Suprapubic skin (tissue), 4 donors: Measurements from ENCODE around the gene RAPH1. TPM values are rescaled to one million over a fixed set of nuclear protein-coding genes. Genes with fewer than 3 reads are reported as not detected.

Experiments used
- DNase-seq, 2 donors: peaks; one replicate each; pipeline ENCODE4 v3.0.0-alpha.2; 2019; ENCODE audit warnings: low spot score in 2 of 2
- H3K27ac ChIP-seq: fragments of 200-600 bp; sonication (generic); one replicate; pipeline ENCODE4 v1.5.1; 2019
- H3K27me3 ChIP-seq: fragments of 200-600 bp; sonication (generic); one replicate; pipeline ENCODE4 v1.5.1; 2019
- H3K36me3 ChIP-seq: fragments of 200-600 bp; sonication (generic); one replicate; pipeline ENCODE4 v1.5.1; 2019
- H3K4me1 ChIP-seq: fragments of 200-600 bp; sonication (generic); one replicate; pipeline ENCODE4 v1.5.1; 2019
- H3K4me3 ChIP-seq: fragments of 200-600 bp; sonication (generic); one replicate; pipeline ENCODE4 v1.5.1; 2019; ENCODE audit warnings: mild to moderate bottlenecking
- H3K9me3 ChIP-seq: fragments of 200-600 bp; sonication (generic); one replicate; pipeline ENCODE4 v1.5.1; 2019
- CTCF ChIP-seq, 2 donors: fragments of 200-600 bp in 1 of 2; fragments of 450-650 bp in 1 of 2; sonication (generic) in 1 of 2; IDR thresholded peaks; one replicate each; pipeline ENCODE4 v1.5.1; 2016 to 2019; ENCODE audit warnings: antibody characterized with exemption in 2 of 2, mild to moderate bottlenecking in 1 of 2, moderate library complexity in 1 of 2
- EP300 ChIP-seq: sonication (generic); formaldehyde crosslinking; IDR thresholded peaks from one replicate; pipeline ENCODE4 v1.6.1; 2017; ENCODE audit warnings: antibody characterized with exemption
- POLR2A ChIP-seq, 2 donors: fragments of 450-650 bp; IDR thresholded peaks; one replicate each; pipeline ENCODE4 v1.6.1; 2017; ENCODE audit warnings: antibody characterized with exemption in 2 of 2, mild to moderate bottlenecking in 2 of 2, moderate library complexity in 2 of 2
- POLR2AphosphoS5 ChIP-seq, 3 donors: sonication (generic); formaldehyde crosslinking; IDR thresholded peaks; one replicate each; pipeline ENCODE4 v1.6.1; 2017; ENCODE audit warnings: antibody characterized with exemption in 3 of 3
- WGBS: methylation state at CpG from one replicate; pipeline ENCODE4 v1.1.5; 2018; 5-methylcytosine and 5-hydroxymethylcytosine counted together
- total RNA-seq, 4 donors: library from RNA; depleted of rRNA; stranded (reverse); fragments of >200 nt; gene quantifications; one replicate each; pipeline ENCODE4 v1.1.0, GENCODE V29; 2016

RAPH1 gene
- total RNA-seq, 4 donors from 2014 or later, result 38.3 to 58.2 (median 49.3) TPM

- 63% methylated on average over 2 of the region's 2 CpGs for WGBS
- no peak overlapping the region for H3K27ac ChIP-seq
- no peak for DNase-seq
- no peak overlapping the region for H3K4me3 ChIP-seq
- H3K9me3 ChIP-seq, result no peaks in the 10 kb centered on the region
- H3K27me3 ChIP-seq, result no peaks in the 10 kb centered on the region
- no peaks in the 10 kb centered on the region for H3K4me1 ChIP-seq
- no peaks in the 10 kb centered on the region for H3K36me3 ChIP-seq
- no peak for TF ChIP-seq POLR2AphosphoS5 (IDR thresholded peaks at IDR 0.05)
- no peak for TF ChIP-seq POLR2A (IDR thresholded peaks at IDR 0.05)
- no peak for TF ChIP-seq EP300
- TF ChIP-seq CTCF (IDR thresholded peaks at IDR 0.05), result no peak
Measured at GRCh38 chr2:203476881-203477280, 58.2 kb downstream of the RAPH1 start.

GRCh38 chr2:203471323-203471722, 63.8 kb downstream of the RAPH1 start:
- Histone ChIP-seq H3K9me3 (no peaks in the 10 kb centered on the region), H3K27ac (no peak overlapping the region), H3K36me3 (no peaks in the 10 kb centered on the region), H3K4me1 (peaks cover 5% of the 10 kb centered on the region), H3K4me3 (no peak overlapping the region), H3K27me3 (no peaks in the 10 kb centered on the region)
- WGBS, result 92% methylated on average over 5 of the region's 5 CpGs
- TF ChIP-seq EP300 (no peak), POLR2A (IDR thresholded peaks at IDR 0.05) (no peak), CTCF (IDR thresholded peaks at IDR 0.05) (no peak), POLR2AphosphoS5 (IDR thresholded peaks at IDR 0.05) (no peak)
- no peak for DNase-seq

- peaks cover 5% of the 10 kb centered on the region for H3K4me1 ChIP-seq
- H3K9me3 ChIP-seq, result no peaks in the 10 kb centered on the region
- H3K27me3 ChIP-seq, result no peaks in the 10 kb centered on the region
- no peak overlapping the region for H3K27ac ChIP-seq
- 60% methylated on average over 4 of the region's 4 CpGs for WGBS
- peaks cover 3% of the 10 kb centered on the region for H3K36me3 ChIP-seq
- H3K4me3 ChIP-seq, result no peak overlapping the region
- no peak for TF ChIP-seq POLR2A (IDR thresholded peaks at IDR 0.05)
- TF ChIP-seq CTCF (IDR thresholded peaks at IDR 0.05), result no peak
- TF ChIP-seq EP300, result no peak
- no peak for TF ChIP-seq POLR2AphosphoS5 (IDR thresholded peaks at IDR 0.05)
- no peak for DNase-seq
Measured at GRCh38 chr2:203470371-203470770, 64.7 kb downstream of the RAPH1 start.

- H3K4me3 ChIP-seq, result no peak overlapping the region
- peaks cover 5% of the 10 kb centered on the region for H3K4me1 ChIP-seq
- 49% methylated on average over 1 of the region's 1 CpG for WGBS
- no peak for DNase-seq
- no peaks in the 10 kb centered on the region for H3K27me3 ChIP-seq
- no peak overlapping the region for H3K27ac ChIP-seq
- TF ChIP-seq EP300 (no peak), POLR2A (IDR thresholded peaks at IDR 0.05) (no peak), CTCF (IDR thresholded peaks at IDR 0.05) (no peak), POLR2AphosphoS5 (IDR thresholded peaks at IDR 0.05) (no peak)
- H3K36me3 ChIP-seq, result peaks cover 3% of the 10 kb centered on the region
- no peaks in the 10 kb centered on the region for H3K9me3 ChIP-seq
Measured at GRCh38 chr2:203469546-203469945, 65.6 kb downstream of the RAPH1 start.

GRCh38 chr2:203463266-203463678, 71.8 kb downstream of the RAPH1 start:
- peaks cover 27% of the 10 kb centered on the region for H3K36me3 ChIP-seq
- no peaks in the 10 kb centered on the region for H3K4me1 ChIP-seq
- no peak for TF ChIP-seq EP300
- TF ChIP-seq POLR2AphosphoS5 (IDR thresholded peaks at IDR 0.05), result no peak
- TF ChIP-seq CTCF (IDR thresholded peaks at IDR 0.05), result no peak
- TF ChIP-seq POLR2A (IDR thresholded peaks at IDR 0.05), result no peak
- no peak overlapping the region for H3K27ac ChIP-seq
- no peaks in the 10 kb centered on the region for H3K9me3 ChIP-seq
- no peak for DNase-seq
- H3K4me3 ChIP-seq, result no peak overlapping the region
- no peaks in the 10 kb centered on the region for H3K27me3 ChIP-seq
